GM12892 (cell line): ENCODE results near the gene GSTM4.
A peak's percentile ranks its signal among the peaks of the same experiment; 100 is the strongest.
"Not testable (repeated sequence)": the region's sequence is repeated elsewhere in the genome, so short reads cannot be mapped to it uniquely, and the experiment has no call there.

Experiments
- DNase-seq: peaks from one replicate; pipeline ENCODE4 v3.0.0; 2011; ENCODE audit not compliant: insufficient read length
- FAIRE-seq: peaks from 2 replicates; lab custom pipeline; 2011; peaks lifted over from hg19 to GRCh38; lab: Jason Lieb, UNC
- POLR2A ChIP-seq: IDR thresholded peaks from 2 replicates; pipeline ENCODE4 v1.6.1; 2011; ENCODE audit warnings: low read depth, low read length, control low read depth
- POLR2AphosphoS5 ChIP-seq: IDR thresholded peaks from 2 replicates; pipeline ENCODE4 v1.6.1; 2011; ENCODE audit warnings: low read depth, low read length, control low read depth
- TAF1 ChIP-seq: IDR thresholded peaks from 2 replicates; pipeline ENCODE4 v1.6.1; 2011; ENCODE audit warnings: low read depth, mild to moderate bottlenecking, control low read depth, low read length, borderline replicate concordance

Gene GSTM4

GRCh38 chr1:109659145-109659544, 3.2 kb downstream of the GSTM4 start:
- TF ChIP-seq TAF1 (no peak), POLR2AphosphoS5 (no peak), POLR2A (no peak)
- no peak for FAIRE-seq
- no peak for DNase-seq

- TF ChIP-seq TAF1 (no peak), POLR2A (no peak), POLR2AphosphoS5 (no peak)
- FAIRE-seq = no peak
- no peak for DNase-seq
Observed at GRCh38 chr1:109659997-109660690, 4.2 kb downstream of the GSTM4 start.

GRCh38 chr1:109660691-109661026, 4.8 kb downstream of the GSTM4 start:
- FAIRE-seq, DNase-seq: not testable (repeated sequence)

GRCh38 chr1:109661391-109661790, 5.5 kb downstream of the GSTM4 start:
- TF ChIP-seq POLR2A = no peak
- TF ChIP-seq POLR2AphosphoS5 = no peak
- TF ChIP-seq TAF1 = no peak
- FAIRE-seq (no peak), DNase-seq (no peak)

- no peak for FAIRE-seq
Observed at GRCh38 chr1:109664671-109665070, 8.8 kb downstream of the GSTM4 start.

GRCh38 chr1:109667452-109668122, 11.7 kb downstream of the GSTM4 start, which contains the start of gene GSTM2:
GSTM2 (plus strand) TSS chr1:109668057; CDS start chr1:109668116, 59 bp downstream.
- DNase-seq (peak; percentile 72), FAIRE-seq (peak; percentile 38)
- TF ChIP-seq POLR2AphosphoS5 = no peak
- TF ChIP-seq POLR2A = no peak
- no peak for TF ChIP-seq TAF1

More at GRCh38 chr1:109664671-109665070, 8.8 kb downstream of the GSTM4 start:
- no peak for TF ChIP-seq POLR2A
- no peak for TF ChIP-seq POLR2AphosphoS5
- TF ChIP-seq TAF1 = no peak
- DNase-seq = no peak

- FAIRE-seq (no peak), DNase-seq (no peak)
- TF ChIP-seq POLR2AphosphoS5 (no peak), TAF1 (no peak), POLR2A (no peak)
Observed at GRCh38 chr1:109668123-109668775, 12.3 kb downstream of the GSTM4 start.

GRCh38 chr1:109669246-109669948, 13.5 kb downstream of the GSTM4 start:
- TF ChIP-seq POLR2A (no peak), TAF1 (no peak), POLR2AphosphoS5 (no peak)
- FAIRE-seq = no peak
- DNase-seq = no peak

- not testable (repeated sequence) for DNase-seq, FAIRE-seq
Observed at GRCh38 chr1:109669949-109670302, 14.0 kb downstream of the GSTM4 start.

- DNase-seq (no peak), FAIRE-seq (no peak)
- TF ChIP-seq POLR2AphosphoS5 = no peak
Observed at GRCh38 chr1:109671067-109671466, 15.2 kb downstream of the GSTM4 start.

GRCh38 chr1:109673861-109674260, 18.0 kb downstream of the GSTM4 start:
- not testable (repeated sequence) for DNase-seq, FAIRE-seq

GRCh38 chr1:109676683-109677381, 20.9 kb downstream of the GSTM4 start:
- DNase-seq, FAIRE-seq: not testable (repeated sequence)
